ENCODE results near the gene EEF2KMT.
"Not testable (repeated sequence)": the region's sequence is repeated elsewhere in the genome, so short reads cannot be mapped to it uniquely, and the experiment has no call there.

Gene EEF2KMT

GRCh38 chr16:5071341-5071680, 26.3 kb downstream of the EEF2KMT start:
- in situ Hi-C loops (cut with MboI; ENCODE audit: low sequenced_read_pairs) = no loop called here

- in situ Hi-C loops (cut with MboI; ENCODE audit: low sequenced_read_pairs) = no loop called here
Measured at GRCh38 chr16:5070431-5071186, 27.0 kb downstream of the EEF2KMT start.

GRCh38 chr16:5069854-5070253, 27.7 kb downstream of the EEF2KMT start:
- in situ Hi-C loops (cut with MboI; ENCODE audit: low sequenced_read_pairs) = no loop called here

GRCh38 chr16:5069048-5069447, 28.5 kb downstream of the EEF2KMT start:
- in situ Hi-C loops (cut with MboI; ENCODE audit: low sequenced_read_pairs) = no loop called here

- in situ Hi-C loops (cut with MboI; ENCODE audit: low sequenced_read_pairs) = no loop called here
Measured at GRCh38 chr16:5066511-5066910, 31.1 kb downstream of the EEF2KMT start.

- in situ Hi-C loops (cut with MboI; ENCODE audit: low sequenced_read_pairs) = no loop called here
Measured at GRCh38 chr16:5065813-5066212, 31.8 kb downstream of the EEF2KMT start, which contains the start of gene C16orf89. C16orf89 (minus strand) TSS chr16:5065956; CDS start chr16:5065908, 48 bp downstream.

GRCh38 chr16:5065326-5065725, 32.3 kb downstream of the EEF2KMT start:
- in situ Hi-C loops (cut with MboI; ENCODE audit: low sequenced_read_pairs) = no loop called here

GRCh38 chr16:5064915-5065314, 32.7 kb downstream of the EEF2KMT start:
- in situ Hi-C loops (cut with MboI; ENCODE audit: low sequenced_read_pairs) = no loop called here

- in situ Hi-C loops (cut with MboI; ENCODE audit: low sequenced_read_pairs) = no loop called here
Measured at GRCh38 chr16:5062790-5063765, 34.5 kb downstream of the EEF2KMT start.

- in situ Hi-C loops (cut with MboI; ENCODE audit: low sequenced_read_pairs) = no loop called here
Measured at GRCh38 chr16:5062051-5062450, 35.5 kb downstream of the EEF2KMT start.

GRCh38 chr16:5060073-5060641, 37.4 kb downstream of the EEF2KMT start:
- in situ Hi-C loops (cut with MboI; ENCODE audit: low sequenced_read_pairs) = no loop called here

- in situ Hi-C loops (cut with MboI; ENCODE audit: low sequenced_read_pairs) = no loop called here
Measured at GRCh38 chr16:5059386-5060072, 38.1 kb downstream of the EEF2KMT start.

GRCh38 chr16:5058476-5058875, 39.1 kb downstream of the EEF2KMT start:
- in situ Hi-C loops (cut with MboI; ENCODE audit: low sequenced_read_pairs) = no loop called here

- in situ Hi-C loops (cut with MboI; ENCODE audit: low sequenced_read_pairs) = no loop called here
Measured at GRCh38 chr16:5056352-5056751, 41.2 kb downstream of the EEF2KMT start.

GRCh38 chr16:5054876-5055865, 42.4 kb downstream of the EEF2KMT start:
- in situ Hi-C loops (cut with MboI; ENCODE audit: low sequenced_read_pairs) = no loop called here

GRCh38 chr16:5046914-5047313, 50.7 kb downstream of the EEF2KMT start:
- in situ Hi-C loops (cut with MboI; ENCODE audit: low sequenced_read_pairs) = no loop called here

- in situ Hi-C loops (cut with MboI; ENCODE audit: low sequenced_read_pairs) = no loop called here
Measured at GRCh38 chr16:5045499-5046115, 52.0 kb downstream of the EEF2KMT start.

- in situ Hi-C loops (cut with MboI; ENCODE audit: low sequenced_read_pairs) = not testable (repeated sequence)
Measured at GRCh38 chr16:5044581-5044980, 53.0 kb downstream of the EEF2KMT start.

- in situ Hi-C loops (cut with MboI; ENCODE audit: low sequenced_read_pairs) = no loop called here
Measured at GRCh38 chr16:5044011-5044540, 53.5 kb downstream of the EEF2KMT start.

Measured in hTERT RPE-1 (cell line).